Lower leg skin (tissue), 4 donors: ENCODE measurements around the gene SPATA13. TPM values are rescaled to one million over a fixed set of nuclear protein-coding genes. Genes with fewer than 3 reads are reported as not detected.

Source experiments
- DNase-seq, 2 donors: peaks; one replicate each; pipeline ENCODE4 v3.0.0-alpha.2; 2019; ENCODE audit warnings: low spot score in 2 of 2
- H3K4me3 ChIP-seq: fragments of 200-600 bp; sonication (generic); 2 replicates; pipeline ENCODE4 v1.5.1; 2017; ENCODE audit warnings: mild to moderate bottlenecking, low read depth; ENCODE audit not compliant: poor library complexity, severe bottlenecking
- POLR2A ChIP-seq, 2 donors: fragments of 450-650 bp; IDR thresholded peaks; one replicate each; pipeline ENCODE4 v1.6.1; 2016 to 2017; ENCODE audit warnings: antibody characterized with exemption in 2 of 2, mild to moderate bottlenecking in 1 of 2, moderate library complexity in 1 of 2
- WGBS, 2 donors: methylation state at CpG; one replicate each; pipeline ENCODE4 v1.1.5; 2018; 5-methylcytosine and 5-hydroxymethylcytosine counted together
- intact Hi-C: fragments of 100-400 bp; cut with DNase I; formaldehyde crosslinking; loops from one replicate; pipeline ENCODE4 v1.15.0; 2023; ENCODE audit warnings: low total_unique reads
- total RNA-seq, 4 donors: library from RNA; depleted of rRNA; stranded (reverse); fragments of >200 nt; gene quantifications; one replicate each; pipeline ENCODE4 v1.1.0, GENCODE V29; 2016
- TF ChIP-seq, protein P1 (sequence below), 3 donors: fragments of 450-650 bp; IDR thresholded peaks; one replicate each; pipeline ENCODE4 v1.5.1; 2016; ENCODE audit warnings: antibody characterized with exemption in 3 of 3, mild to moderate bottlenecking in 3 of 3, moderate library complexity in 2 of 3

The SPATA13 gene
- total RNA-seq, 4 donors from 2014 or later, result 30.6 to 78.3 (median 46.2) TPM

DNA sequence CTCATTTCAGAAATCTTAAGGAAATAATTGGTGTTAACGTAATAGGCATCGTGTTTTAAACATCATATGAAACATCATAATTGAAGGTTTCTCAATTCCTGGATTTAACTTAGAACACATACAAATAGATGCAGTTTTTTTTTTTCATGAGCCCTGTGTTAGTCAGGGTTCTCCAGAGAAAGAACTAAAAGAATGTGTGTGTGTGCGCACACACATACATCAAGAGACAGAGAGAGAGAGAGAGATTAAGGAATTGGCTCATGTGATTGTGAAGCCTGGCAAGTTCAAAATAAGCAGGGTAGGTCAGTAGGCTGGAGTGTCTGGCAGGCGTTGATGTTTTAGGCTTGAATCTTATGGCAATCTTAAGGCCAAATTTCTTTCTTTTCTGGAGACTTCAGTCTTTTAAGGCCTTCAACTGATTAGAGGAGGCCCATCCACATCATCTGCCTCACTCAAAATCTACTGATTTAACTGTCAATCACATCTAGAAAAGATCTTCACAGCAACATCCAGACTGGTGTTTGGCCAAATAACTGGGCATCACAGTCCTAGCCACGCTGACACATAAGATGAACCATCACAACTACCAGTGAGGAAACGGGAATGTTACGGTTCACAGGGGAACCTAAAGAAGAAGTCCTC is 25.2 kb downstream of the SPATA13 start:
- no peak overlapping the region for H3K4me3 ChIP-seq
- intact Hi-C loops, result no loop called here
- WGBS, 2 donors, result 95 to 97% methylated on average over 7 of the region's 7 CpGs
- TF ChIP-seq, protein P1, sequence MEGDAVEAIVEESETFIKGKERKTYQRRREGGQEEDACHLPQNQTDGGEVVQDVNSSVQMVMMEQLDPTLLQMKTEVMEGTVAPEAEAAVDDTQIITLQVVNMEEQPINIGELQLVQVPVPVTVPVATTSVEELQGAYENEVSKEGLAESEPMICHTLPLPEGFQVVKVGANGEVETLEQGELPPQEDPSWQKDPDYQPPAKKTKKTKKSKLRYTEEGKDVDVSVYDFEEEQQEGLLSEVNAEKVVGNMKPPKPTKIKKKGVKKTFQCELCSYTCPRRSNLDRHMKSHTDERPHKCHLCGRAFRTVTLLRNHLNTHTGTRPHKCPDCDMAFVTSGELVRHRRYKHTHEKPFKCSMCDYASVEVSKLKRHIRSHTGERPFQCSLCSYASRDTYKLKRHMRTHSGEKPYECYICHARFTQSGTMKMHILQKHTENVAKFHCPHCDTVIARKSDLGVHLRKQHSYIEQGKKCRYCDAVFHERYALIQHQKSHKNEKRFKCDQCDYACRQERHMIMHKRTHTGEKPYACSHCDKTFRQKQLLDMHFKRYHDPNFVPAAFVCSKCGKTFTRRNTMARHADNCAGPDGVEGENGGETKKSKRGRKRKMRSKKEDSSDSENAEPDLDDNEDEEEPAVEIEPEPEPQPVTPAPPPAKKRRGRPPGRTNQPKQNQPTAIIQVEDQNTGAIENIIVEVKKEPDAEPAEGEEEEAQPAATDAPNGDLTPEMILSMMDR (IDR thresholded peaks at IDR 0.05), result no peak
- TF ChIP-seq POLR2A (IDR thresholded peaks at IDR 0.05), result no peak
- no peak for DNase-seq

DNA sequence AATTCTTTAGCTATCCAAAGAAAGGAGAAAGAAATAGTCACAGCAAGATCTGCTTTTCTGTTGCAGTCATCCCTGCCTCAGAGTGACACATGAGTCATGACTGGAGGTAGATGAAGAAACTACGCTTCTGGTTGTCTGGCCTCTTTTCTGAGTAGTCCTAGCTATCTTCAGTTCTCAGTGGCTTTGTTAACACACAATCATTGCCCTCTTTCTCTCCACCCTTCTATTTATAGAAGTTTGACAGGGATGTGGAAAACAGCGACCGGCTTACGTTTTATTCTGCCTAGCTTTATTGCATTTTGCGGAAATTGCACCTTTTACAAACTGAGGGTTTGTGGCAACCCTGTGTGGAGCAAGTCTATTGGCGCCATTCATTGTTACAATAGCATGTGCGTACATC is 26.7 kb downstream of the SPATA13 start:
- no peak for DNase-seq
- no peak overlapping the region for H3K4me3 ChIP-seq
- WGBS, 2 donors, result 85 to 92% methylated on average over 7 of the region's 7 CpGs
- intact Hi-C loops, result no loop called here
- no peak for TF ChIP-seq POLR2A (IDR thresholded peaks at IDR 0.05)
- TF ChIP-seq, protein P1 (IDR thresholded peaks at IDR 0.05), result no peak

DNA sequence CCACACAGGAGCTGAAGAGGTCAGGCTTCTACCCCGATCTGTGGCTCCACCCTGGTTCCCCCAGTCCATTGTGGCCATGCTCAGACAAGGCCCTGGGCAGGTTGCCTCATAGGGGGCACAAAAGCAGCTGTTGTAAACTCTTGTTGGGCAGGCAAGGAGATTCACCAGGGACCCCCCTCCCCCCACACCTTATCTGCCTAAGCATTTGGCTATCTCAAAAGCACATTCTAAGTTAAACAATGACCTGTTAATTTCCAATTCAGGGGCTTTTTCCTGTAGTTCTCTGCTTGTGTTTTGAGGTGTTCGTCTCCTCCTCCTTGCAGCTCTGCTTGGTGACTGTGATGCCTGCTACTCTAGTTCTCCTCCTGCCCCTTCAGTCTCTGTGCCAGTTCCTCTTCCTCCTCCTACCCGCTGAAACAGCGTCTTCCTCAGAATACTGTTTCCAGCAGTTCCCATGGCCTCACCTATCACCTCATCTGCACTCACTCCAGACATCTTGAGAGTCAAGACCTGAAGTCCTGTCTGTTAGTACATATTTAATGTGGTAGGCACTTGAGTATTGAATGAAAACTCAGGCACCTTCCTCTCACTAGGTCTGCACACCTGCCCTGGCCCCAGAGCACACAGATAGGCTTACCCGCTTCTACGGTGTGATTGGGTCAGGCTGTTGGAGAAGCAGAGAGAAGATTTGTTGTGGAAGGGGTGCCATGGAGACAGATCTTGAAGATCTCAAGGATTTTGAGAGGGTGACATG is 31.7 kb downstream of the SPATA13 start:
- no peak overlapping the region for H3K4me3 ChIP-seq
- 84 to 88% methylated on average over 6 of the region's 6 CpGs for WGBS, 2 donors
- TF ChIP-seq, protein P1 (IDR thresholded peaks at IDR 0.05), result no peak
- TF ChIP-seq POLR2A (IDR thresholded peaks at IDR 0.05), result no peak
- DNase-seq, result no peak
- intact Hi-C loops, result no loop called here

DNA sequence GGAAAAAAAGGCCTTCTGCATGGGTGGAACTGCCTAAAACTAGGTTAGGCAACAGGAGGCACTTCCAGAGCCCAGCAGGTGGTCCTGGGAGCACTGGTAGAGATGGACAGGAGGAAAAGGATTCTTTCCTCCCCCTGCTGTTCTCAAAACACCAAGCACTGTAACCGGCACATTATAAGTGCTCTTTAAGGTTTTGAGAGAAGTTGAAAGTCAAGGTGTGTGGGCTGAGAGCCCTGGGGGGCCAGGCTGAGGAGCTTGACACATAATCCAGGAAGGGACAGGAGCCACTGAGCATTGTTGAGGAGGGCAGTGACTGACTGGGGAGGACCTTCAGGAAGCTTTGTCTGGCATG is 32.3 kb downstream of the SPATA13 start:
- WGBS, 2 donors, result 86 to 100% methylated on average over 1 of the region's 1 CpG

DNA sequence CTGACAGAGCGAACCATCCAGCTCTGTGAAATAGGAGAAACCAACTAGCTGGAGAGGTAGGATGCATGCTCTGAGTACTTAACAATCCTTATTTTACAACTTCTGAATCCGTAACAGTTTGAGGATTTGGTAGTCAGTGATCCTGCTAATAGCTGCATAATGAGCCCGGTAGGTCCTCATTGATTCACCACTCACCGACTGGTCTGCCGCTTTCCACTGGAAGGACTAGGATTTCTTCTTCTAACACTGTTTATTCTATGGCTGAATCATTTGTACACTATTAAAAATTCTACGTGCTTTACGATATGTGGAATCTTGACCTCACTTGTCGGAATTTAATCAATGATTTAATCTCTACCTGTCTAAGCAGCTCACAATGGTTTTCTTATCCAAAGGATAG is 33.9 kb downstream of the SPATA13 start:
- DNase-seq, result no peak
- H3K4me3 ChIP-seq, result no peak overlapping the region
- intact Hi-C loops, result no loop called here
- 81 to 84% methylated on average over 8 of the region's 8 CpGs for WGBS, 2 donors
- no peak for TF ChIP-seq POLR2A (IDR thresholded peaks at IDR 0.05)
- TF ChIP-seq, protein P1 (IDR thresholded peaks at IDR 0.05), result no peak

More for the DNA sequence above, 32.3 kb downstream of the SPATA13 start:
- TF ChIP-seq, protein P1 (IDR thresholded peaks at IDR 0.05), result no peak
- no peak for TF ChIP-seq POLR2A (IDR thresholded peaks at IDR 0.05)
- H3K4me3 ChIP-seq, result no peak overlapping the region
- intact Hi-C loops, result no loop called here
- DNase-seq, result no peak
